ENCODE results near the gene YPEL1.

YPEL1 gene

GRCh38 chr22:21735200-21736083 lies at the start of gene YPEL1:
Gene YPEL1 (minus strand): TSS chr22:21735794. CDS start chr22:21710744, 25,050 bp downstream.
- peak; percentile 95 for DNase-seq

- no peak for DNase-seq
These were observed 44.7 kb upstream of the YPEL1 start for GRCh38 chr22:21780259-21780658.

GRCh38 chr22:21779444-21779843 lies 43.9 kb upstream of the YPEL1 start:
- DNase-seq: no peak

- DNase-seq: peak; percentile 83
These were observed 43.2 kb upstream of the YPEL1 start for GRCh38 chr22:21778705-21779363.

- no peak for DNase-seq
These were observed 36.0 kb upstream of the YPEL1 start for GRCh38 chr22:21771631-21771976.

- no peak for DNase-seq
These were observed 32.8 kb upstream of the YPEL1 start for GRCh38 chr22:21768435-21768834.

- no peak for DNase-seq
These were observed 31.3 kb upstream of the YPEL1 start for GRCh38 chr22:21766691-21767462.

- no peak for DNase-seq
These were observed 30.4 kb upstream of the YPEL1 start for GRCh38 chr22:21765909-21766529.

GRCh38 chr22:21764038-21764804 lies 28.6 kb upstream of the YPEL1 start:
- no peak for DNase-seq

GRCh38 chr22:21762712-21763581 lies 27.4 kb upstream of the YPEL1 start:
- peak; percentile 13 for DNase-seq

GRCh38 chr22:21761994-21762680 lies 26.5 kb upstream of the YPEL1 start:
- DNase-seq: no peak

- DNase-seq: peak; percentile 54
These were observed 25.5 kb upstream of the YPEL1 start for GRCh38 chr22:21761086-21761485.

GRCh38 chr22:21760640-21761039 lies 25.0 kb upstream of the YPEL1 start:
- DNase-seq: peak; percentile 88

GRCh38 chr22:21759646-21760376 lies 24.2 kb upstream of the YPEL1 start:
- no peak for DNase-seq

GRCh38 chr22:21759093-21759492 lies 23.5 kb upstream of the YPEL1 start:
- DNase-seq: no peak

GRCh38 chr22:21758091-21758864 lies 22.7 kb upstream of the YPEL1 start:
- DNase-seq: no peak

- DNase-seq: peak; percentile 59
These were observed 20.3 kb upstream of the YPEL1 start for GRCh38 chr22:21755851-21756284.

- peak; percentile 10 for DNase-seq
These were observed 18.9 kb upstream of the YPEL1 start for GRCh38 chr22:21754523-21754922.
